HepG2 (cell line): Measurements from ENCODE around the gene CDH23.

Source experiments
- RFX5 ChIP-seq: IDR thresholded peaks from 2 replicates; pipeline ENCODE4 v1.6.1; 2011; ENCODE audit warnings: low read depth, low read length, improper control_type of control experiment
- ZC3H13 ChIP-seq: sonication (generic); formaldehyde crosslinking; IDR thresholded peaks from 2 replicates; pipeline ENCODE4 v1.8.1; 2023; ENCODE audit warnings: mild to moderate bottlenecking, missing genetic modification reagents, moderate library complexity
- TF ChIP-seq, protein P1 (sequence below): sonication (generic); formaldehyde crosslinking; IDR thresholded peaks from one replicate; pipeline ENCODE4 v1.5.1; 2020; ENCODE audit warnings: mild to moderate bottlenecking, missing genetic modification reagents; ENCODE audit errors: not compliant biosample characterization
- TF ChIP-seq, protein P2 (sequence below): sonication (generic); formaldehyde crosslinking; IDR thresholded peaks from 2 replicates; pipeline ENCODE4 v1.5.0; 2020; ENCODE audit warnings: mild to moderate bottlenecking, missing genetic modification reagents, moderate library complexity

GRCh38 chr10:71460615-71461014 is 63.9 kb downstream of the CDH23 start:
- TF ChIP-seq, protein P1, sequence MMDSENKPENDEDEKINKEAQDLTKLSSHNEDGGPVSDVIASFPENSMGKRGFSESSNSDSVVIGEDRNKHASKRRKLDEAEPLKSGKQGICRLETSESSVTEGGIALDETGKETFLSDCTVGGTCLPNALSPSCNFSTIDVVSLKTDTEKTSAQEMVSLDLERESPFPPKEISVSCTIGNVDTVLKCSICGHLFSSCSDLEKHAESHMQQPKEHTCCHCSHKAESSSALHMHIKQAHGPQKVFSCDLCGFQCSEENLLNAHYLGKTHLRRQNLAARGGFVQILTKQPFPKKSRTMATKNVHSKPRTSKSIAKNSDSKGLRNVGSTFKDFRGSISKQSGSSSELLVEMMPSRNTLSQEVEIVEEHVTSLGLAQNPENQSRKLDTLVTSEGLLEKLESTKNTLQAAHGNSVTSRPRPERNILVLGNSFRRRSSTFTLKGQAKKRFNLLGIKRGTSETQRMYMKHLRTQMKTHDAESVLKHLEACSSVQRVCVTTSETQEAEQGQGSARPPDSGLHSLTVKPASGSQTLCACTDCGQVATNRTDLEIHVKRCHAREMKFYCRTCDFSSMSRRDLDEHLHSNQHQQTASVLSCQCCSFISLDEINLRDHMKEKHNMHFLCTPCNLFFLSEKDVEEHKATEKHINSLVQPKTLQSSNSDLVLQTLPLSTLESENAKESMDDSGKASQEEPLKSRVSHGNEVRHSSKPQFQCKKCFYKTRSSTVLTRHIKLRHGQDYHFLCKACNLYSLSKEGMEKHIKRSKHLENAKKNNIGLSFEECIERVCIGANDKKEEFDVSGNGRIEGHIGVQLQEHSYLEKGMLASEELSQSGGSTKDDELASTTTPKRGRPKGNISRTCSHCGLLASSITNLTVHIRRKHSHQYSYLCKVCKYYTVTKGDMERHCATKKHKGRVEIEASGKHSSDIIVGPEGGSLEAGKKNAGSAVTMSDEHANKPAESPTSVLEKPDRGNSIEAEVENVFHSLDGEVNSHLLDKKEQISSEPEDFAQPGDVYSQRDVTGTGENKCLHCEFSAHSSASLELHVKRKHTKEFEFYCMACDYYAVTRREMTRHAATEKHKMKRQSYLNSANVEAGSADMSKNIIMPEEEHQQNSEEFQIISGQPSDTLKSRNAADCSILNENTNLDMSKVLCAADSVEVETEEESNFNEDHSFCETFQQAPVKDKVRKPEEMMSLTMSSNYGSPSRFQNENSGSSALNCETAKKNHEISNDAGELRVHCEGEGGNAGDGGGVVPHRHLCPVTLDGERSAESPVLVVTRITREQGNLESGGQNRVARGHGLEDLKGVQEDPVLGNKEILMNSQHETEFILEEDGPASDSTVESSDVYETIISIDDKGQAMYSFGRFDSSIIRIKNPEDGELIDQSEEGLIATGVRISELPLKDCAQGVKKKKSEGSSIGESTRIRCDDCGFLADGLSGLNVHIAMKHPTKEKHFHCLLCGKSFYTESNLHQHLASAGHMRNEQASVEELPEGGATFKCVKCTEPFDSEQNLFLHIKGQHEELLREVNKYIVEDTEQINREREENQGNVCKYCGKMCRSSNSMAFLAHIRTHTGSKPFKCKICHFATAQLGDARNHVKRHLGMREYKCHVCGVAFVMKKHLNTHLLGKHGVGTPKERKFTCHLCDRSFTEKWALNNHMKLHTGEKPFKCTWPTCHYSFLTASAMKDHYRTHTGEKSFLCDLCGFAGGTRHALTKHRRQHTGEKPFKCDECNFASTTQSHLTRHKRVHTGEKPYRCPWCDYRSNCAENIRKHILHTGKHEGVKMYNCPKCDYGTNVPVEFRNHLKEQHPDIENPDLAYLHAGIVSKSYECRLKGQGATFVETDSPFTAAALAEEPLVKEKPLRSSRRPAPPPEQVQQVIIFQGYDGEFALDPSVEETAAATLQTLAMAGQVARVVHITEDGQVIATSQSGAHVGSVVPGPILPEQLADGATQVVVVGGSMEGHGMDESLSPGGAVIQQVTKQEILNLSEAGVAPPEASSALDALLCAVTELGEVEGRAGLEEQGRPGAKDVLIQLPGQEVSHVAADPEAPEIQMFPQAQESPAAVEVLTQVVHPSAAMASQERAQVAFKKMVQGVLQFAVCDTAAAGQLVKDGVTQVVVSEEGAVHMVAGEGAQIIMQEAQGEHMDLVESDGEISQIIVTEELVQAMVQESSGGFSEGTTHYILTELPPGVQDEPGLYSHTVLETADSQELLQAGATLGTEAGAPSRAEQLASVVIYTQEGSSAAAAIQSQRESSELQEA (CRISPR knock-in tag): no peak
- no peak for TF ChIP-seq RFX5
- TF ChIP-seq, protein P2, sequence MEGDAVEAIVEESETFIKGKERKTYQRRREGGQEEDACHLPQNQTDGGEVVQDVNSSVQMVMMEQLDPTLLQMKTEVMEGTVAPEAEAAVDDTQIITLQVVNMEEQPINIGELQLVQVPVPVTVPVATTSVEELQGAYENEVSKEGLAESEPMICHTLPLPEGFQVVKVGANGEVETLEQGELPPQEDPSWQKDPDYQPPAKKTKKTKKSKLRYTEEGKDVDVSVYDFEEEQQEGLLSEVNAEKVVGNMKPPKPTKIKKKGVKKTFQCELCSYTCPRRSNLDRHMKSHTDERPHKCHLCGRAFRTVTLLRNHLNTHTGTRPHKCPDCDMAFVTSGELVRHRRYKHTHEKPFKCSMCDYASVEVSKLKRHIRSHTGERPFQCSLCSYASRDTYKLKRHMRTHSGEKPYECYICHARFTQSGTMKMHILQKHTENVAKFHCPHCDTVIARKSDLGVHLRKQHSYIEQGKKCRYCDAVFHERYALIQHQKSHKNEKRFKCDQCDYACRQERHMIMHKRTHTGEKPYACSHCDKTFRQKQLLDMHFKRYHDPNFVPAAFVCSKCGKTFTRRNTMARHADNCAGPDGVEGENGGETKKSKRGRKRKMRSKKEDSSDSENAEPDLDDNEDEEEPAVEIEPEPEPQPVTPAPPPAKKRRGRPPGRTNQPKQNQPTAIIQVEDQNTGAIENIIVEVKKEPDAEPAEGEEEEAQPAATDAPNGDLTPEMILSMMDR: no peak
- no peak for TF ChIP-seq ZC3H13
